ENCODE results near the gene GPRC5C. TPM values are rescaled to one million over a fixed set of nuclear protein-coding genes. Genes with fewer than 3 reads are reported as not detected.

GPRC5C gene
- total and polyA plus RNA-seq, 2 of the 13 experiments (the other 11 are each of a cell fraction or from before 2014, with no cell fraction given): 85.6 to 300 TPM

DNA sequence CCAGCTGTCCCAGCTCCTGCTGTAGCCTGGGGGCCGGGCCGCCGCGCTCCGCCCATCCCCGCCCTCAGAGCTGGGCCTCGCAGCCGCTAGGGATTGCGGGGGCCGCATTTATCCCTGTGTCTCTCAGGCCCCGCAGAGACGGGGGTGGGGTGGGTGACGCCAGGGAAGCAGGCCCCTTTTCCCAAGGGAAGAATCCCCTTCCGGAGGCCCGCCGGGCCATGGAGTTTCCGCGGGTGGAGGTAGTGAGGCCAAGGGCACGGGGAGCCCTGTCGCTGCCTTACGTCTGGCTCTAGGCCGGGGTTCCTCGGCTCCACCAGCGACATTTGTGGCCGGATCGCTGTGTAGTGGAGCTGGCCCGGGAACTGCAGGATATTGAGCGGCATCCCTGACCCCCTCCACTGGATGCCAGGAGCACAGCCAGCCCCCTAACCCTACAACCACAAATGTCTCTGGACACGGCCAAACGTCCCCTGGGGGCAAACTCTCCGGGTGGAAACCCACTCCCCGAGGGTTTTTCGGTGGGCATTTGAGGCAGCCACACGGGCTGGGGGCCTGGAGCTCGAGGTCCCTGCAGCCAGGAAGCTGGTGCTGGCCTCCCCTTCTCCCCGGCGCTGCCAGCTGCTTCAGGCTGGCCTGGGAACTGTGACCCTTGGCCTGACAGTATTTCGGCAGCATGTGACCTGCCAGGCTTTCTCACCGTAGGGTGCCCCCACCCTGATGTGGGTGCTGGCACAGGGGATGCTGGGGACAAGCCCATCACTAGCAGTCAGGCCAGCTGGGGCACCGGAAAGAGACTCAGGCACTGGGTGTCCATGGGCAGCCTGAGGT, 22.5 kb downstream of the GPRC5C start (continued):
- TF ChIP-seq, protein P1, sequence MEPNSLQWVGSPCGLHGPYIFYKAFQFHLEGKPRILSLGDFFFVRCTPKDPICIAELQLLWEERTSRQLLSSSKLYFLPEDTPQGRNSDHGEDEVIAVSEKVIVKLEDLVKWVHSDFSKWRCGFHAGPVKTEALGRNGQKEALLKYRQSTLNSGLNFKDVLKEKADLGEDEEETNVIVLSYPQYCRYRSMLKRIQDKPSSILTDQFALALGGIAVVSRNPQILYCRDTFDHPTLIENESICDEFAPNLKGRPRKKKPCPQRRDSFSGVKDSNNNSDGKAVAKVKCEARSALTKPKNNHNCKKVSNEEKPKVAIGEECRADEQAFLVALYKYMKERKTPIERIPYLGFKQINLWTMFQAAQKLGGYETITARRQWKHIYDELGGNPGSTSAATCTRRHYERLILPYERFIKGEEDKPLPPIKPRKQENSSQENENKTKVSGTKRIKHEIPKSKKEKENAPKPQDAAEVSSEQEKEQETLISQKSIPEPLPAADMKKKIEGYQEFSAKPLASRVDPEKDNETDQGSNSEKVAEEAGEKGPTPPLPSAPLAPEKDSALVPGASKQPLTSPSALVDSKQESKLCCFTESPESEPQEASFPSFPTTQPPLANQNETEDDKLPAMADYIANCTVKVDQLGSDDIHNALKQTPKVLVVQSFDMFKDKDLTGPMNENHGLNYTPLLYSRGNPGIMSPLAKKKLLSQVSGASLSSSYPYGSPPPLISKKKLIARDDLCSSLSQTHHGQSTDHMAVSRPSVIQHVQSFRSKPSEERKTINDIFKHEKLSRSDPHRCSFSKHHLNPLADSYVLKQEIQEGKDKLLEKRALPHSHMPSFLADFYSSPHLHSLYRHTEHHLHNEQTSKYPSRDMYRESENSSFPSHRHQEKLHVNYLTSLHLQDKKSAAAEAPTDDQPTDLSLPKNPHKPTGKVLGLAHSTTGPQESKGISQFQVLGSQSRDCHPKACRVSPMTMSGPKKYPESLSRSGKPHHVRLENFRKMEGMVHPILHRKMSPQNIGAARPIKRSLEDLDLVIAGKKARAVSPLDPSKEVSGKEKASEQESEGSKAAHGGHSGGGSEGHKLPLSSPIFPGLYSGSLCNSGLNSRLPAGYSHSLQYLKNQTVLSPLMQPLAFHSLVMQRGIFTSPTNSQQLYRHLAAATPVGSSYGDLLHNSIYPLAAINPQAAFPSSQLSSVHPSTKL (CRISPR knock-in tag; IDR thresholded peaks at IDR 0.05): peak; percentile 64

DNA sequence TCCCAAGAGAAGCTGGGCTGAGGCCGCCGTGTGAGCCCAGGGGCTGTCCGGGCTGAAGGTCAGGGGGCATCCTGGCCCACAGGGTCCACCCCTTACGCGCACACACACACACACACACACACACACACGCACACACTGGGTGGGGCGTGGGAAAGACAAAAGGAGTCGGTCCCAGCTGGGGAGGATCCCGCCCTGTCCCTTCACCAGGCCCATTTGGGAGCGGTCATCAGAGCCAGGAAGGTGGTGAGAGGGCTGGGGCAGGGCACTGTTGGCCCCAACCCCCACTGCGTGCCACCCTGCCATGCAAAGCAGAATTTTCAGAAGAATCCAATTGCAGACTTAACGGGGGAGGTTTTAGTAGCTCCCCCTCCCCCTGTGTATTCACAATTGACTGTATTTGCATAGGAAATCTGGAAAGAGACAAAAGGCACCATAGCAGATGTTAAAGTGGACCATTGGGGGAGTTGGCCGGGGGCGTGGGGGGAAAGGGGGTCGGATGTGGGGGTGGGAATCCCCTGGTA, 23.2 kb downstream of the GPRC5C start:
- peaks cover 3 to 19% of the 10 kb centered on the region in 2 experiments; a peak in 3 of 5 replicates for H3K27me3 ChIP-seq (ENCODE audit: control insufficient read depth in 1 of 2, insufficient read depth in 2 of 2, low read length in 2 of 2)
- ChIA-PET CTCF (ENCODE audit: low intra/inter-chr PET ratio, low total read pairs) (interaction anchor here (4.8 kb wide), 1 partner anchor 75 kb away, joined by 141 read pairs; no protein-coding TSS in a partner anchor), POLR2A (interaction anchor here (1.3 to 6.2 kb wide), 12 partner anchors 12 to 282 kb away, joined by 4 to 126 read pairs (median 14); partner anchors contain the start of gene RAB37)
- peaks cover 39% of the 10 kb centered on the region for H3K4me1 ChIP-seq (ENCODE audit: insufficient read depth, low read length)
- DNase-seq (ENCODE audit: low spot score) (no peak), FAIRE-seq (no peak), ATAC-seq (no peak)
- in situ Hi-C loops (cut with HindIII; ENCODE audit: extremely low pct_ligation_motif_present, low pct_unique_long_range_greater_than_20kb): loop anchor here (5.0 kb wide), 1 partner anchor 78 kb away; no protein-coding TSS in a partner anchor
- no peaks in the 10 kb centered on the region; a peak in 1 of 5 replicates for H3K36me3 ChIP-seq (replicated peaks in 1 of 2; ENCODE audit: control insufficient read depth in 1 of 2, insufficient read depth in 2 of 2, low read length in 2 of 2)
- BruUV-seq (replicated peaks): no TSS peak
- 6% methylated on average over 15 of the region's 15 CpGs for WGBS (ENCODE audit: low lambda C conversion rate)
- H3K79me2 ChIP-seq (ENCODE audit: insufficient read depth, low read length): no peaks in the 10 kb centered on the region
- no peaks in the 10 kb centered on the region; the same call in 1 of the 2 replicates for H4K20me1 ChIP-seq (ENCODE audit: insufficient read depth, low read length)
- intact Hi-C loops (cut with micrococcal nuclease; ENCODE audit: unreplicated experiment): loop anchor here (2.0 to 10.0 kb wide), 3 partner anchors 18 to 250 kb away; partner anchors contain the start of genes CD300LB and RPL38
- H3K9me3 ChIP-seq (ENCODE audit: low read length): no peaks in the 10 kb centered on the region
- H3K27ac ChIP-seq (ENCODE audit: extremely low read length, insufficient read depth, low read length): no peak overlapping the region
- peak overlapping the region; percentile 68; the same call in 1 of the 2 replicates for H3K9ac ChIP-seq (ENCODE audit: insufficient read depth, low read depth, low read length)
- peak overlapping the region; percentile 95 for H3K4me2 ChIP-seq (ENCODE audit: low read depth, low read length)
- H2AFZ ChIP-seq (ENCODE audit: low read length): no peak overlapping the region
- H3K4me3 ChIP-seq (replicated peaks in 1 of 3; ENCODE audit: insufficient read depth in 1 of 3, low read depth in 2 of 3, low read length in 3 of 3): peak overlapping the region; percentile 52 to 83 (median 62)
- TF ChIP-seq ZBTB7B (CRISPR knock-in tag; IDR thresholded peaks at IDR 0.05): 0 out of 2 replicates have a peak, but pooled peaks have one; percentile 6
- TF ChIP-seq ZBTB38 (CRISPR knock-in tag; IDR thresholded peaks at IDR 0.05): 0 out of 2 replicates have a peak, but pooled peaks have one; percentile 6
- TF ChIP-seq, protein P2, sequence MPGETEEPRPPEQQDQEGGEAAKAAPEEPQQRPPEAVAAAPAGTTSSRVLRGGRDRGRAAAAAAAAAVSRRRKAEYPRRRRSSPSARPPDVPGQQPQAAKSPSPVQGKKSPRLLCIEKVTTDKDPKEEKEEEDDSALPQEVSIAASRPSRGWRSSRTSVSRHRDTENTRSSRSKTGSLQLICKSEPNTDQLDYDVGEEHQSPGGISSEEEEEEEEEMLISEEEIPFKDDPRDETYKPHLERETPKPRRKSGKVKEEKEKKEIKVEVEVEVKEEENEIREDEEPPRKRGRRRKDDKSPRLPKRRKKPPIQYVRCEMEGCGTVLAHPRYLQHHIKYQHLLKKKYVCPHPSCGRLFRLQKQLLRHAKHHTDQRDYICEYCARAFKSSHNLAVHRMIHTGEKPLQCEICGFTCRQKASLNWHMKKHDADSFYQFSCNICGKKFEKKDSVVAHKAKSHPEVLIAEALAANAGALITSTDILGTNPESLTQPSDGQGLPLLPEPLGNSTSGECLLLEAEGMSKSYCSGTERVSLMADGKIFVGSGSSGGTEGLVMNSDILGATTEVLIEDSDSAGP (CRISPR knock-in tag; IDR thresholded peaks at IDR 0.05; ENCODE audit: borderline replicate concordance): 0 out of 2 replicates have a peak, but pooled peaks have one; percentile 2
- TF ChIP-seq, protein P3, sequence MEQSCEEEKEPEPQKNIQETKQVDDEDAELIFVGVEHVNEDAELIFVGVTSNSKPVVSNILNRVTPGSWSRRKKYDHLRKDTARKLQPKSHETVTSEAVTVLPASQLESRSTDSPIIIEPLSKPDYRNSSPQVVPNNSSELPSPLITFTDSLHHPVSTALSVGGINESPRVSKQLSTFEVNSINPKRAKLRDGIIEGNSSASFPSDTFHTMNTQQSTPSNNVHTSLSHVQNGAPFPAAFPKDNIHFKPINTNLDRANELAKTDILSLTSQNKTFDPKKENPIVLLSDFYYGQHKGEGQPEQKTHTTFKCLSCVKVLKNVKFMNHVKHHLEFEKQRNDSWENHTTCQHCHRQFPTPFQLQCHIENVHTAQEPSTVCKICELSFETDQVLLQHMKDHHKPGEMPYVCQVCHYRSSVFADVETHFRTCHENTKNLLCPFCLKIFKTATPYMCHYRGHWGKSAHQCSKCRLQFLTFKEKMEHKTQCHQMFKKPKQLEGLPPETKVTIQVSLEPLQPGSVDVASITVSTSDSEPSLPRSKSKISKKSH (CRISPR knock-in tag; IDR thresholded peaks at IDR 0.05; ENCODE audit: borderline replicate concordance): no peak
- 0 out of 2 replicates have a peak, but pooled peaks have one; percentile 11 for TF ChIP-seq ZNF713 (CRISPR knock-in tag; IDR thresholded peaks at IDR 0.05)
- TF ChIP-seq NR2C2 (CRISPR knock-in tag; IDR thresholded peaks at IDR 0.05; ENCODE audit: borderline replicate concordance): 0 out of 2 replicates have a peak, but pooled peaks have one; percentile 1
- TF ChIP-seq, protein P4, sequence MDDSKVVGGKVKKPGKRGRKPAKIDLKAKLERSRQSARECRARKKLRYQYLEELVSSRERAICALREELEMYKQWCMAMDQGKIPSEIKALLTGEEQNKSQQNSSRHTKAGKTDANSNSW (CRISPR knock-in tag; IDR thresholded peaks at IDR 0.05; ENCODE audit: borderline replicate concordance): 0 out of 2 replicates have a peak, but pooled peaks have one; percentile 3
- TF ChIP-seq, protein P5, sequence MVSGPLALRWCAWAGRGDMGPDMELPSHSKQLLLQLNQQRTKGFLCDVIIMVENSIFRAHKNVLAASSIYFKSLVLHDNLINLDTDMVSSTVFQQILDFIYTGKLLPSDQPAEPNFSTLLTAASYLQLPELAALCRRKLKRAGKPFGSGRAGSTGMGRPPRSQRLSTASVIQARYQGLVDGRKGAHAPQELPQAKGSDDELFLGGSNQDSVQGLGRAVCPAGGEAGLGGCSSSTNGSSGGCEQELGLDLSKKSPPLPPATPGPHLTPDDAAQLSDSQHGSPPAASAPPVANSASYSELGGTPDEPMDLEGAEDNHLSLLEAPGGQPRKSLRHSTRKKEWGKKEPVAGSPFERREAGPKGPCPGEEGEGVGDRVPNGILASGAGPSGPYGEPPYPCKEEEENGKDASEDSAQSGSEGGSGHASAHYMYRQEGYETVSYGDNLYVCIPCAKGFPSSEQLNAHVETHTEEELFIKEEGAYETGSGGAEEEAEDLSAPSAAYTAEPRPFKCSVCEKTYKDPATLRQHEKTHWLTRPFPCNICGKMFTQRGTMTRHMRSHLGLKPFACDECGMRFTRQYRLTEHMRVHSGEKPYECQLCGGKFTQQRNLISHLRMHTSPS (CRISPR knock-in tag; IDR thresholded peaks at IDR 0.05; ENCODE audit: low read depth): 0 out of 2 replicates have a peak, but pooled peaks have one; percentile 3

Measured in HepG2 (cell line).